GM18951 (cell line): ENCODE data around the gene TNFRSF25.

Experiments
- POLR2A ChIP-seq: IDR thresholded peaks from 4 replicates; pipeline ENCODE4 v1.6.1; 2011; ENCODE audit warnings: mild to moderate bottlenecking; ENCODE audit not compliant: insufficient read length, insufficient read depth; ENCODE audit errors: extremely low read depth
- in situ Hi-C: fragments of 300-500 bp; cut with MboI; formaldehyde crosslinking; loops from one replicate; pipeline ENCODE4 v1.12.0; 2022; ENCODE audit warnings: low sequenced_read_pairs, mixed read lengths, inconsistent platforms; ENCODE audit not compliant: unreplicated experiment

Gene TNFRSF25

GRCh38 chr1:6474815-6475282, 8.9 kb upstream of the TNFRSF25 start:
- no peak for TF ChIP-seq POLR2A
- in situ Hi-C loops = no loop called here

- in situ Hi-C loops = no loop called here
- no peak for TF ChIP-seq POLR2A
Observed at GRCh38 chr1:6473974-6474814, 8.2 kb upstream of the TNFRSF25 start.

GRCh38 chr1:6473156-6473555, 7.2 kb upstream of the TNFRSF25 start:
- in situ Hi-C loops = no loop called here
- no peak for TF ChIP-seq POLR2A

GRCh38 chr1:6472391-6472790, 6.4 kb upstream of the TNFRSF25 start:
- in situ Hi-C loops = no loop called here
- TF ChIP-seq POLR2A = no peak

- in situ Hi-C loops = no loop called here
- TF ChIP-seq POLR2A = no peak
Observed at GRCh38 chr1:6471970-6472368, 6.0 kb upstream of the TNFRSF25 start.

- in situ Hi-C loops = no loop called here
- TF ChIP-seq POLR2A = no peak
Observed at GRCh38 chr1:6471086-6471969, 5.4 kb upstream of the TNFRSF25 start.

- TF ChIP-seq POLR2A = no peak
- in situ Hi-C loops = no loop called here
Observed at GRCh38 chr1:6470132-6471085, 4.4 kb upstream of the TNFRSF25 start.

GRCh38 chr1:6468729-6469461, 2.9 kb upstream of the TNFRSF25 start:
- in situ Hi-C loops = no loop called here
- TF ChIP-seq POLR2A = no peak

GRCh38 chr1:6467744-6468688, 2.0 kb upstream of the TNFRSF25 start:
- in situ Hi-C loops = no loop called here
- no peak for TF ChIP-seq POLR2A

GRCh38 chr1:6467224-6467623, 1.3 kb upstream of the TNFRSF25 start:
- in situ Hi-C loops = no loop called here
- no peak for TF ChIP-seq POLR2A

GRCh38 chr1:6466751-6467150, 778 bp upstream of the TNFRSF25 start:
- in situ Hi-C loops = no loop called here

More at GRCh38 chr1:6466751-6467150, 778 bp upstream of the TNFRSF25 start:
- TF ChIP-seq POLR2A = no peak
